ENCODE measurements around the gene PALD1. TPM values are rescaled to one million over a fixed set of nuclear protein-coding genes. Genes with fewer than 3 reads are reported as not detected.

Gene PALD1
- total and polyA plus RNA-seq, 9 of the 15 experiments (the other 6 are each of a cell fraction or from before 2014, with no cell fraction given) = 0.03 to 0.29 (median 0.09) TPM; not detected in 2

- Histone ChIP-seq H2AFZ (ENCODE audit: low read depth, low read length) (no peak overlapping the region; the same call in 1 of the 2 replicates), H4K20me1 (replicated peaks; ENCODE audit: control insufficient read depth, insufficient read depth, low read length) (no peaks in the 10 kb centered on the region), H3K9me1 (ENCODE audit: control insufficient read depth, insufficient read depth, low read length) (no peaks in the 10 kb centered on the region), H3K9ac (ENCODE audit: insufficient read depth in 1 of 2, low read depth in 2 of 2, low read length in 2 of 2) (peak overlapping the region in 1 of 2 experiments; percentile 87; a peak in 2 of 4 replicates), H3K4me1 (replicated peaks in 1 of 2; ENCODE audit: control insufficient read depth in 2 of 2, insufficient read depth in 2 of 2, low read length in 2 of 2) (peaks cover 24 to 38% of the 10 kb centered on the region in 2 experiments), H3K4me2 (ENCODE audit: insufficient read depth, low read length) (no peak overlapping the region), H3K79me2 (ENCODE audit: control insufficient read depth, insufficient read depth, low read length) (no peaks in the 10 kb centered on the region), H3K27me3 (ENCODE audit: control insufficient read depth in 2 of 2, insufficient read depth in 2 of 2, low read length in 2 of 2) (no peaks in the 10 kb centered on the region), H3K36me3 (ENCODE audit: control insufficient read depth, insufficient read depth, low read length) (no peaks in the 10 kb centered on the region), H3K4me3 (no peak overlapping the region), H3K27ac (ENCODE audit: extremely low read depth, low read depth, low read length) (no peak overlapping the region), H3K9me3 (replicated peaks; ENCODE audit: control insufficient read depth, insufficient read depth, low read depth, low read length) (no peaks in the 10 kb centered on the region)
- no peak for DNase-seq (ENCODE audit: extremely low read depth in 1 of 4, low spot score in 3 of 4)
- no peak for FAIRE-seq
- in situ Hi-C loops (cut with MboI) (no loop called here), intact Hi-C loops (cut with micrococcal nuclease) (no loop called here)
- ChIA-PET CTCF (ENCODE audit: low intra/inter-chr PET ratio) (no interaction called here), POLR2A (interaction anchor here (0.6 to 2.4 kb wide), 5 partner anchors 8 to 168 kb away, joined by 3 to 19 read pairs (median 5); no protein-coding TSS in a partner anchor)
- ATAC-seq = no peak
- BruUV-seq (replicated peaks) = no TSS peak
- WGBS (ENCODE audit: insufficient coverage, low coverage, missing lambda C conversion rate) = 49% methylated on average over 8 of the region's 8 CpGs
- no peak for TF ChIP-seq PML (IDR thresholded peaks at IDR 0.05; ENCODE audit: low read length)
- TF ChIP-seq MXD1 (CRISPR knock-in tag; IDR thresholded peaks at IDR 0.05; ENCODE audit: borderline replicate concordance, poor library complexity, severe bottlenecking) = no peak
- TF ChIP-seq POLR2A (conservative IDR thresholded peaks at IDR 0.05) = no peak
- TF ChIP-seq ZNF707 (CRISPR knock-in tag; conservative IDR thresholded peaks at IDR 0.05) = no peak
- TF ChIP-seq ZNF224 (CRISPR knock-in tag; IDR thresholded peaks at IDR 0.05) = 0 out of 2 replicates have a peak, but pooled peaks have one; percentile 67
- TF ChIP-seq NFIX (CRISPR knock-in tag; IDR thresholded peaks at IDR 0.05; ENCODE audit: low read depth) = peak; percentile 25; the same call in 1 of the 2 replicates
- no peak for TF ChIP-seq BDP1 (IDR thresholded peaks at IDR 0.05; ENCODE audit: insufficient read depth, insufficient read length)
- no peak for TF ChIP-seq ETS2 (tag; IDR thresholded peaks at IDR 0.05; ENCODE audit: borderline replicate concordance, poor library complexity, severe bottlenecking)
- peak; percentile 93 for TF ChIP-seq NFIC (IDR thresholded peaks at IDR 0.05)
Measured at GRCh38 chr10:70585578-70586169, 107.1 kb downstream of the PALD1 start.
